HUES64 (cell line): Measurements from ENCODE around the gene ANKRD11.

Experiments
- H3K27ac ChIP-seq: 2 replicates; pipeline ENCODE4 v1.7.0; 2013; ENCODE audit warnings: low read depth, low read length, inconsistent platforms
- H3K27me3 ChIP-seq: 2 replicates; pipeline ENCODE4 v1.6.1; 2013; ENCODE audit warnings: mild to moderate bottlenecking, low read length; ENCODE audit not compliant: insufficient read depth
- H3K36me3 ChIP-seq: 2 replicates; pipeline ENCODE4 v1.6.1; 2013; ENCODE audit warnings: mild to moderate bottlenecking, low read length; ENCODE audit not compliant: insufficient read depth
- H3K4me1 ChIP-seq: 2 replicates; pipeline ENCODE4 v1.6.1; 2013; ENCODE audit warnings: mild to moderate bottlenecking, low read length, moderate library complexity; ENCODE audit not compliant: insufficient read depth
- H3K4me3 ChIP-seq: 2 replicates; pipeline ENCODE4 v1.5.1; 2013; ENCODE audit warnings: mild to moderate bottlenecking, low read length, moderate library complexity
- H3K9ac ChIP-seq: 2 replicates; pipeline ENCODE4 v1.6.1; 2013; ENCODE audit warnings: mild to moderate bottlenecking, low read depth, low read length
- H3K9me3 ChIP-seq: 2 replicates; pipeline ENCODE4 v1.6.1; 2013; ENCODE audit warnings: low read depth, low read length; ENCODE audit not compliant: insufficient read depth
- WGBS: fragments of 150-250, 120-280 bp; methylation state at CpG from one replicate; pipeline ENCODE4 v1.1.7; 2013; ENCODE audit warnings: missing lambda C conversion rate; 5-methylcytosine and 5-hydroxymethylcytosine counted together

The ANKRD11 gene

DNA sequence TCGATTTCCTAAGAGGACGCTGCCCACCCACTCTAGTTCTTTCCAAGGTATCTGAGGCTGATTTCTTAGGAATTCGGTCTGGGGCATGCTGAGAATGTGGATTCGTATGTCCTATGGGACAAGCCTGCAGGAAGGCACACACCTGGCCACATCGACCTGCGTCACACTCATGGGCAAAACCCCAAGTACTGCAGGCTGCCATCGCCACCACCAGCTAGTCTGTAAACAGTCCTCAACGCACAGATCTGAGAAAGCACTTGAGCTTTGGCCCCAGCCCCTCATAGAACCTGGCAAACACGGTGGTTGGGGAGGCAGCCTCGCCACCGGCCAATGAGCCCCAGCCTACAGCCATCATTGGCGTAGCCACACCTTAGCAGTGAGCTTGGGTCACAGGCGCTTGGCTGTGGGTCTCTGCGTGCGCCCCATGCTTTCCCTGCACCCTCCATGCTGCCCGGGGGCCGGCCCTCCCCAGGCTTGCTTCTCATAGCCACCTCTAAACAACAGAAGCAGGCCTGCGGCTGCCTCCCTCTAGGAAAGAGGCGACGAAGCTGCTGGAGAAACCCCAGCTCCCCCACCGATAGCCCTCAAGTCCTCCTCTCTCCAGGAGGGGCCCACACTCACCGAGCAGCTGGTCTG, 197.8 kb downstream of the ANKRD11 start:
- Histone ChIP-seq H3K4me3 (no peak overlapping the region), H3K4me1 (peaks cover 64% of the 10 kb centered on the region), H3K27me3 (no peaks in the 10 kb centered on the region), H3K9ac (peak overlapping the region; percentile 47; the same call in 1 of the 2 replicates), H3K27ac (peak overlapping the region; percentile 80), H3K36me3 (peaks cover 14% of the 10 kb centered on the region), H3K9me3 (no peaks in the 10 kb centered on the region)
- WGBS: 79% methylated on average over 22 of the region's 22 CpGs

DNA sequence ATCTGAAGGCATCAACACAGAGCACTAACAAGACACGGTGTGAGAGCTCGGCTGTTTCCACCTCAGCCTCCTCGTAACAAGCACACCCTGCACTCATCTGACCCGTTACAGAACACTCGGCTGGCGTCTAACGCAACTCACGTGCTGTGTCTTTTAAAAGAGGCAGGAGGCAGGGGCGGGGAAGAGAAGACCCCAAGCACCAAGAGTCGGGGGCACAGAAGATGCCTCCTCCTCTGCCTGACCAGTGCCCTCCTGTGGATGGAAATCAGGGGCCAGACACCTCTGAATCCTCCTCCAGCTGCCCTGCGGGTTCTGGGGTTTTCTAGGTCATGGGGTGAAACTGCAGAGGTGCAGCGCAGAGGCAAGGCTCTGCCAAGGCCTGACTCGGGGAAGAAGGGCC, 198.6 kb downstream of the ANKRD11 start:
- Histone ChIP-seq H3K4me3 (no peak overlapping the region), H3K9ac (peak overlapping the region; percentile 47), H3K27ac (peak overlapping the region; percentile 80), H3K4me1 (peaks cover 57% of the 10 kb centered on the region), H3K27me3 (no peaks in the 10 kb centered on the region), H3K9me3 (no peaks in the 10 kb centered on the region), H3K36me3 (peaks cover 22% of the 10 kb centered on the region)
- 79% methylated on average over 13 of the region's 13 CpGs for WGBS

DNA sequence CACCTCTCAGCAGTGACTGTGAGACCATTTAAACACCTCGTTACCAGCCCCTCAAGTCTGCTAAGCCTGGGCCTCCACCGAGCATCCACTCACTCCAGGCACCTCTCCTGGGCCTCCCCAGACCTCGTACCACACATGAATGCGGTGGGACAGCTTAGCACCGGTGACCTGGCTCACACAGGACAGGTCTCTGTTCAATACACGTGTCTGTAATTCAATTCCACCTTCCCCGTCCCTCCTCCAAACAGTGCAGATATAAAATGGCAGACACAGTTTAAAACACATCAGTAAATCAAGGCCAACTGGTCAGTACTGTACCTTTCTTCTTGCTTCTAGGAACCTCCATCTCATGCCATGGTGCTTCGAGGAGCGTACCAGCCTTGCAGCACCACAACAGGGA, 199.0 kb downstream of the ANKRD11 start:
- H3K4me1 ChIP-seq: peaks cover 53% of the 10 kb centered on the region
- 42% methylated on average over 9 of the region's 9 CpGs for WGBS
- H3K27me3 ChIP-seq: no peaks in the 10 kb centered on the region
- H3K4me3 ChIP-seq: peak overlapping the region; percentile 2; the same call in 1 of the 2 replicates
- H3K36me3 ChIP-seq: peaks cover 26% of the 10 kb centered on the region
- H3K27ac ChIP-seq: peak overlapping the region; percentile 80
- H3K9ac ChIP-seq: peak overlapping the region; percentile 47
- no peaks in the 10 kb centered on the region for H3K9me3 ChIP-seq

DNA sequence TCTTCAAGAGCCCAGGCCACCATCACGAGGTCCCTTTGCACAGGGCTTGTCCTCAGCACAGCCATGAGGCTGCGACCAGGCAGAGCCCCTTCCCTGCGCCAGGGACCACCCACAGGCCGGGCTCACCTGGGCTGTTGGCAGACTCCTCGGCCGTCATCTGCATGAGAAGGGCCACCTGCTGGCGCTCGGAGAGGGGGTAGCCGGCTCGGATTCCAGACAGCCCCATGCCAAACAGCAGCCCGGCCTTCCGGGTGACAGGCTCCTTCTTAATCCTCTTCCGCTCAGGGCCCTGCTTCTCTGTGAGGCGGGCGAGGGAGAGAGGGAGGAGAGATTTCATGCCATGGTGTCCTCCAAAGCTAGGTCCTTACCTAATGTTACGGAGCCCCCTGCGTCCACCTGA, 199.5 kb downstream of the ANKRD11 start:
- H3K9ac ChIP-seq: peak overlapping the region; percentile 72
- peak overlapping the region; percentile 18; the same call in 1 of the 2 replicates for H3K4me3 ChIP-seq
- H3K27me3 ChIP-seq: no peaks in the 10 kb centered on the region
- 11% methylated on average over 17 of the region's 17 CpGs for WGBS
- peaks cover 31% of the 10 kb centered on the region for H3K36me3 ChIP-seq
- H3K27ac ChIP-seq: peak overlapping the region; percentile 80
- H3K9me3 ChIP-seq: no peaks in the 10 kb centered on the region
- H3K4me1 ChIP-seq: peaks cover 48% of the 10 kb centered on the region

DNA sequence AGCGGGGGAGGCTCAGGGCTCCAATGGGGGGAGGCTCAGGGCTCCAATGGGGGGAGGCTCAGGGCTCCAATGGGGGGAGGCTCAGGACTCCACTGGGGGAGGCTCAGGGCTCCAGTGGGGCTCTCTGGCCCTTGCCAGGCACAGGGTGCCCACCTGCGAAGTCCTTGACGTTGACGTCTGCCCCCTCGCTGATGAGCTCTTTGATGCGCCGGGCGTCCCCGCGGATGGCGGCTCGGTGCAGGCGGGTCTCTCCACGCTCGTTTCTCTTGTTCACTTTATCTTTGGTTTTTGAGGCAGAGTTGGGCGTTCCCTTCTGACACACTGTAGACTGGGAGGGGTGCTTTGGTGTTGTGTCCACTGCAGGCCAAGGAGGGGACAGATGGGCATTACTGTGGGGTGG, 199.9 kb downstream of the ANKRD11 start:
- Histone ChIP-seq H3K9ac (peak overlapping the region; percentile 72), H3K4me1 (peaks cover 48% of the 10 kb centered on the region), H3K9me3 (no peaks in the 10 kb centered on the region), H3K4me3 (0 out of 2 replicates have a peak overlapping the region, but pooled peaks have one; percentile 18), H3K27me3 (no peaks in the 10 kb centered on the region), H3K27ac (peak overlapping the region; percentile 80), H3K36me3 (peaks cover 35% of the 10 kb centered on the region)
- WGBS: 74% methylated on average over 16 of the region's 16 CpGs

DNA sequence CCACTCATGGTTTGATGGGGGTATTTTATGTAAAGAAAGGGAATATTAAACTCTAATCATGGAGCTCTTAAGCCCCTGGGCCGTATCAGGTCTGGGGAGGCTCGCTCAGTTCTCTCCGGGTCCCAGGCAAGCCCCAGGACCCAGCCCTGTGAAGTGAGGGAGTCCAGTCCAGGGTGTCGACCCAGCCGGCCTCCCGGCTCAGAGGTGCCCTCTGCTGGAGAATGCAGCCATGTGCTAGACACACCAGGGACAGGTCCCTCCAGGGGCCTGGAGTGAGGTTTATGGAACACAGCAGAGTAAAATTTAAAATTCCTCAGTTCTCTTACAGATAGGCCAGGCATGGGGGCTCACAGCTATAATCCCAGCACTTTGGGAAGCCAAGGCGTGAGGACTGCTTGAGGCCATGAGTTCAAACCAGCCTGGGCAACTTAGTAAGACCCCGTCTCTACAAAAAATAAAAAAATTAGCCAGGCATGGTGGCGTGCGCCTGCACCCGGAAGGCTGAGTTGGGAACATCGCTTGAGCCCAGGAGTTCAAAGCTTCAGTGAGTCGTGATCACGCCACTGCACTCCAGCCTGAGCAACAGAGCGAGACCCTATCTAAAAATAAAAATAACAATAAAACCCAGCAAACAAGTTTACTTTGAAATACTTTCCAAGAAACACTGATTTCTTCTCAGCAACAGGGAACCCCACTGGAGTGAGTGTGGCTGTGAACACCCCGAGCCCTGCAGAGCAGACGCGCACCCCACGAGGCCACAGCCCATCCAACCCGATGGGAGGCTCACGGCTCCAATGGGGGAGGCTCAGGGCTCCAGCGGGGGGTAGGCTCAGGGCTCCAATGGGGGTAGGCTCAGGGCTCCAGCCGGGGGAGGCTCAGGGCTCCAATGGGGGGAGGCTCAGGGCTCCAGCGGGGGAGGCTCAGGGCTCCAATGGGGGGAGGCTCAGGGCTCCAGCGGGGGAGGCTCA, 200.6 kb downstream of the ANKRD11 start:
- WGBS: 82% methylated on average over 21 of the region's 25 CpGs
- H3K27me3 ChIP-seq: no peaks in the 10 kb centered on the region
- H3K36me3 ChIP-seq: peaks cover 43% of the 10 kb centered on the region
- H3K4me3 ChIP-seq: no peak overlapping the region
- H3K4me1 ChIP-seq: peaks cover 44% of the 10 kb centered on the region
- H3K9ac ChIP-seq: no peak overlapping the region
- peak overlapping the region; percentile 58; the same call in 1 of the 2 replicates for H3K27ac ChIP-seq
- H3K9me3 ChIP-seq: no peaks in the 10 kb centered on the region

DNA sequence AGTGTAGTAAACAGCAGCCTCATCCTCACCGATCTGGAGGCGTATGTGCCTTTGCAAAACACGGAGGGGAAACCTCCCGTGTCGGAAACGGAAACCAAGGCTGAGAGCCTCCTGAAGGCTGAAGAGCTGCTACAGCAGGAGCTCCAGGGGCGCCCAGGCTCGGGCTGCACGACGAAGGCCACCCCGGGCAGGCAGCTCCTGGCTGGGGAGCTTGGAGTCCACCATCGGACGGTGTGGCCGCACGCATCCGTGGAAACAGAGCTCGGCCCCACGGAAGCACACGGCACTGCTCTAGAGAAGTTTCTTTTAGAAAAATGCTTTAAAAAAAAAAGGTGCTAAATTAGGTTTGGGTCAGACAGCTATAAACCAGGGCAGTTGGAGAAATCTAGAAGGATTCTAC, 201.4 kb downstream of the ANKRD11 start:
- H3K36me3 ChIP-seq: peaks cover 50% of the 10 kb centered on the region
- 96% methylated on average over 19 of the region's 19 CpGs for WGBS
- no peak overlapping the region for H3K9ac ChIP-seq
- H3K27ac ChIP-seq: no peak overlapping the region
- H3K4me1 ChIP-seq: peaks cover 36% of the 10 kb centered on the region
- H3K9me3 ChIP-seq: no peaks in the 10 kb centered on the region
- H3K4me3 ChIP-seq: no peak overlapping the region
- H3K27me3 ChIP-seq: no peaks in the 10 kb centered on the region

DNA sequence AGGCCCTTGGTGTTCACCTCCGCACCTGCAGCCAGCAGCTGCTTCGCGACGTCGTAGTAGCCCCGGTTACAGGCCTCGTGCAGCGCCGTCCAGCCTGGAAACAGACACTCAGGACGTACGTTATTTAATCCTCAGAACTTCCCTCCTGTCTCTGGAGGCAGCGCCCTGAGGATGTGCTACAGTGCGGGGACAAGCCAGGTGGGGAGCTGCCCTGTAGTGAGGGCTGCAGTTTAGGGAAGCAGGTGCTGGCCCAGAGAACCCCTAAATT, 201.8 kb downstream of the ANKRD11 start:
- 97% methylated on average over 13 of the region's 13 CpGs for WGBS
- H3K9ac ChIP-seq: no peak overlapping the region
- H3K4me3 ChIP-seq: no peak overlapping the region
- H3K9me3 ChIP-seq: no peaks in the 10 kb centered on the region
- no peaks in the 10 kb centered on the region for H3K27me3 ChIP-seq
- H3K36me3 ChIP-seq: peaks cover 55% of the 10 kb centered on the region
- H3K27ac ChIP-seq: no peak overlapping the region
- H3K4me1 ChIP-seq: peaks cover 34% of the 10 kb centered on the region

DNA sequence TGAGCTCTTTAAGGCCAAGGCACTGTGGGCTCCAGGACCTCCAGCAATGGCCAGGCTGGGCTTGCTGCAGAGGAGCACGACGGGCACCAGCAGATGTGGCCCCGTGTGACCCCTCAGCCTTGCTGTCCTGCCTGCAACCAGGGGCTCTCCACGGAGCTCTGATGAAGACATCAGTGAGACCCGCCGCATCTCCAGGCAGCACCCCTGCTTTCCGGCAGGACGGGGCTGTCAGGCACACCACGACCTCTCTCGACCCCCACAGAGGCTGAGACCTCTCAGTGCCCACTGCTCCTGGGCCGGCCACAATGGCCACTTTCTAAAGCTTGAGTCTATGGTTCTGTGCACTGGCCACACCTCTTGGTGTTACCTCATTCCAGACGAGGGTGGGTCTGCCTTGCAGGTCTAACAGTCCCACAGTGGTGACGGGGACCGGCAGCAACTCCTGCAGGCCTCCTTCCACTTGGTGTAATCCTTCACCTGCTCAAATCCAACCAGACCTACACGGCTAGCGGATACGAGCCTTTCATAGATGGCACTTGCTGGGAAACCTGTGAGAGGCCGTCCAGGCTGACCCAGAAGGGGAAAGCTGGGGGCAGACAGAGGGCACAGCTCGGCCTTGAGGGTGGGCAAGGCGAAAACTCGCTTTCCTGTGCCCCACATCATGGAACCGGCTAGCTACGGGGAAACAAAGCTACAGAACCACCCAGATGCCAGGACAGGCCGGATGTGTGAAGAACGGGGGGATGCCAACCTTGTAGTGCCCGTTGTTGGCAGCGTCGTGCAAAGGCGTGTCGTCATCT, 202.4 kb downstream of the ANKRD11 start:
- H3K4me1 ChIP-seq: peaks cover 32% of the 10 kb centered on the region
- H3K9ac ChIP-seq: no peak overlapping the region
- WGBS: 96% methylated on average over 30 of the region's 30 CpGs
- H3K27ac ChIP-seq: no peak overlapping the region
- no peak overlapping the region for H3K4me3 ChIP-seq
- H3K27me3 ChIP-seq: no peaks in the 10 kb centered on the region
- H3K36me3 ChIP-seq: peaks cover 60% of the 10 kb centered on the region
- H3K9me3 ChIP-seq: no peaks in the 10 kb centered on the region

DNA sequence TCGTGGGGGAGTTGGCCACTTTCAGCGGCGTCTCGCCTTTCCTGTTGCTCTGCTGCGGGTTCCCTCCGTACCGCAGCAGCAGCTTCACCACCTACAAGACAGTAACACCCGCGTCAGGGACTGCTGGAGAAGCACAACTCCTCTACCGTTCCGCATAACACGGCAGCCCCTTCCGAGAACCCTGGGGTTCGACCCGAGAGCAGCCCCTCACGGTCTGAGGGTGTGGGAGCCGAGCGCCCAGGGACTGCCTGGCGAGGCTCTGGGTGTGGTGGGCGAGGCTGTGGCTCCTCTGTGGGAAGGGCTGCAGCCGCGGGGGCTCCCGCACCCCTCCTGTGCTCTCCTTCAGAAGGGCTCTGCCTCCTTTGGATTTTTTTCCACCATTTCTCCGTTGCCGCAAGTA, 204.3 kb downstream of the ANKRD11 start:
- H3K4me3 ChIP-seq: no peak overlapping the region
- H3K27me3 ChIP-seq: no peaks in the 10 kb centered on the region
- peaks cover 13% of the 10 kb centered on the region for H3K4me1 ChIP-seq
- no peak overlapping the region for H3K27ac ChIP-seq
- no peaks in the 10 kb centered on the region for H3K9me3 ChIP-seq
- H3K9ac ChIP-seq: no peak overlapping the region
- H3K36me3 ChIP-seq: peaks cover 79% of the 10 kb centered on the region
- 94% methylated on average over 25 of the region's 25 CpGs for WGBS

DNA sequence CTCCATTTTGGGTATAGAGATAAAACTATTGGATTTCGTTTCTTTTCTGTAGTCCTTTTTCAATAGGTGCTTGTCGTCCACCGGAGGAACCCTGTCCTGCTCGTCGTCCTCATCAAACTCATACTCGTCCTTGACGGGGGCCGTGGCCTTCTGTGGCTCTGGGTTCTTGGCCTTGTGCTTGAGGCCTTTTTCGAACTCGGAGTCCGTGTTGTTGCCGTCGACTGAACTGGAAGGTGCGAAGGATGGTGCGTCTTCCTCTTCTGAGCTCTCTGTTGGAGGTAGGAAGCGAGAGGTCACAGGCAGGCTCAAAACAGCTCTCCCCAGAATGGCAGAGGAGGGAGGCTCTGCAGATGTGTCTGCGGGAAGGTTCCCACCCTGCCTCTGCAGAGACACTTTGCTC, 205.0 kb downstream of the ANKRD11 start:
- Histone ChIP-seq H3K27me3 (no peaks in the 10 kb centered on the region), H3K36me3 (peaks cover 85% of the 10 kb centered on the region), H3K4me3 (no peak overlapping the region), H3K9me3 (no peaks in the 10 kb centered on the region), H3K27ac (no peak overlapping the region), H3K4me1 (peaks cover 8% of the 10 kb centered on the region), H3K9ac (no peak overlapping the region)
- WGBS: 95% methylated on average over 17 of the region's 17 CpGs
